Measurements from ENCODE around the gene STON2. TPM values are rescaled to one million over a fixed set of nuclear protein-coding genes. Genes with fewer than 3 reads are reported as not detected.
"Not testable (repeated sequence)": the region's sequence is repeated elsewhere in the genome, so short reads cannot be mapped to it uniquely, and the experiment has no call there.

The STON2 gene
- total RNA-seq, 4 donors from 2014 or later: 12.5 to 21.8 (median 16.1) TPM

- 90 to 93% methylated on average over 1 of the region's 1 CpG for WGBS, 2 donors
- no peak for DNase-seq (ENCODE audit: low spot score in 2 of 2)
- no peak for TF ChIP-seq CTCF (IDR thresholded peaks at IDR 0.05)
- TF ChIP-seq POLR2A (IDR thresholded peaks at IDR 0.05): no peak
- intact Hi-C loops (cut with DNase I; ENCODE audit: low total_unique reads): no loop called here
- H3K4me3 ChIP-seq (ENCODE audit: low read depth, poor library complexity, severe bottlenecking): no peak overlapping the region
These were observed 14.7 kb downstream of the STON2 start for GRCh38 chr14:81385419-81385818.

GRCh38 chr14:81384900-81385299, 15.2 kb downstream of the STON2 start:
- 36 to 39% methylated on average over 1 of the region's 1 CpG for WGBS, 2 donors

GRCh38 chr14:81382517-81383225, 17.5 kb downstream of the STON2 start:
- H3K4me3 ChIP-seq (ENCODE audit: low read depth, poor library complexity, severe bottlenecking): no peak overlapping the region
- no peak for DNase-seq (ENCODE audit: low spot score in 2 of 2)
- 49 to 58% methylated on average over 8 of the region's 8 CpGs for WGBS, 2 donors
- intact Hi-C loops (cut with DNase I; ENCODE audit: low total_unique reads): no loop called here
- no peak for TF ChIP-seq CTCF (IDR thresholded peaks at IDR 0.05)
- TF ChIP-seq POLR2A (IDR thresholded peaks at IDR 0.05): no peak

More at GRCh38 chr14:81384900-81385299, 15.2 kb downstream of the STON2 start:
- TF ChIP-seq CTCF (IDR thresholded peaks at IDR 0.05) (no peak), POLR2A (IDR thresholded peaks at IDR 0.05) (no peak)
- intact Hi-C loops (cut with DNase I; ENCODE audit: low total_unique reads): no loop called here
- no peak for DNase-seq (ENCODE audit: low spot score in 2 of 2)
- H3K4me3 ChIP-seq (ENCODE audit: low read depth, poor library complexity, severe bottlenecking): no peak overlapping the region

- DNase-seq (ENCODE audit: low spot score in 2 of 2); H3K4me3 ChIP-seq (ENCODE audit: low read depth, poor library complexity, severe bottlenecking); intact Hi-C loops (cut with DNase I; ENCODE audit: low total_unique reads): not testable (repeated sequence)
- 70 to 90% methylated on average over 2 of the region's 2 CpGs for WGBS, 2 donors
These were observed 20.1 kb downstream of the STON2 start for GRCh38 chr14:81380009-81380408.

- intact Hi-C loops (cut with DNase I; ENCODE audit: low total_unique reads): no loop called here
- 63 to 82% methylated on average over 1 of the region's 1 CpG for WGBS, 2 donors
- H3K4me3 ChIP-seq (ENCODE audit: low read depth, poor library complexity, severe bottlenecking): no peak overlapping the region
- no peak for DNase-seq (ENCODE audit: low spot score in 2 of 2)
- TF ChIP-seq CTCF (IDR thresholded peaks at IDR 0.05) (no peak), POLR2A (IDR thresholded peaks at IDR 0.05) (no peak)
These were observed 28.3 kb downstream of the STON2 start for GRCh38 chr14:81371802-81372201.

- WGBS, 2 donors: 93 to 94% methylated on average over 4 of the region's 4 CpGs
- DNase-seq (ENCODE audit: low spot score in 2 of 2): no peak
- TF ChIP-seq CTCF (IDR thresholded peaks at IDR 0.05) (no peak), POLR2A (IDR thresholded peaks at IDR 0.05) (no peak)
- intact Hi-C loops (cut with DNase I; ENCODE audit: low total_unique reads): no loop called here
- no peak overlapping the region for H3K4me3 ChIP-seq (ENCODE audit: low read depth, poor library complexity, severe bottlenecking)
These were observed 32.6 kb downstream of the STON2 start for GRCh38 chr14:81367563-81367962.
